ENCODE results near the gene FBXO44.
A peak's percentile ranks its signal among the peaks of the same experiment; 100 is the strongest.

Gene FBXO44

DNA sequence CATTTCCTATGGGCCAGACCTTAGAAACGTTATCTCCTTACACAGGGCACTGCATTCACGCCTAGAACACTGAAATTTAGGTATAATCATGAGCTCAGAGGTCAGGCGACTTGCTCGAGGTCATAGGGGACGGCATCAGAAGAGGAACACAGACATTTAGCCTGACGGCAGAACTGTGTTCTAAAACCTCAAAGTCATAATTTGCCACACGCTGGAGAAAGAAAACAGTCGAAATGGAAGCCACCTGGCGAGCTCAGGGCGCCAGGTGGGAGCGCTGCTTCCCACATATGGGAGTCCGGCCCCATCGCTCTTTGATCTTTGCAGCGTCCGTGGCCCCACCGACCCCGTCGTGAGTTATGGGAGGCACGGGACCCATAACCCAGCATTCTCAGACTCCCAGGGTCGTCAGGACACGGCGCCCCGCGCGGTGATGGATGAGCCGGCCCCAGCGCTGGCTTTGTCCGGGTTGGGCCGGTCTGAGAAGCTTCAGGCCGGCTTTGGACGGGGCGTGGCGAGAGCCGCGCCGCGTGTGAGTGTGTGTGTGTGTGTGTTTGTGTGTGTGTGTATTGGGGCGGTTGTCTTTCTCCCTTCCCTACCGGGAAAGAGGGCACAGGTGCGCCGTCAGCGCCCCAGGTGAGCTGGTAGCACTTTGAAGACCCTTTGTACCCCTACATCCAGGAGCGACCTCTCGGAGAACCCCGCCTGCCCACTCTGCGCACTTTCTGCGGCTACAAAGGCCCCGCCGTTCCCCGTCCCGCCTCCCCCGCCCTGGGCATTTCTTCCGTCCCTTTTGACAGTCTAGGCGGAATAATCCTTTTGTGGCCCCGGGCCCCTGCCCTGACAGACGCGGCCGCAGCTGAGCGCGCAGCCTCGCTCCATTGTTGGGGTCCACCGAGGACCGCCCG lies 36.0 kb downstream of the FBXO44 start:
- DNase-seq (ENCODE audit: low read depth), result no peak

DNA sequence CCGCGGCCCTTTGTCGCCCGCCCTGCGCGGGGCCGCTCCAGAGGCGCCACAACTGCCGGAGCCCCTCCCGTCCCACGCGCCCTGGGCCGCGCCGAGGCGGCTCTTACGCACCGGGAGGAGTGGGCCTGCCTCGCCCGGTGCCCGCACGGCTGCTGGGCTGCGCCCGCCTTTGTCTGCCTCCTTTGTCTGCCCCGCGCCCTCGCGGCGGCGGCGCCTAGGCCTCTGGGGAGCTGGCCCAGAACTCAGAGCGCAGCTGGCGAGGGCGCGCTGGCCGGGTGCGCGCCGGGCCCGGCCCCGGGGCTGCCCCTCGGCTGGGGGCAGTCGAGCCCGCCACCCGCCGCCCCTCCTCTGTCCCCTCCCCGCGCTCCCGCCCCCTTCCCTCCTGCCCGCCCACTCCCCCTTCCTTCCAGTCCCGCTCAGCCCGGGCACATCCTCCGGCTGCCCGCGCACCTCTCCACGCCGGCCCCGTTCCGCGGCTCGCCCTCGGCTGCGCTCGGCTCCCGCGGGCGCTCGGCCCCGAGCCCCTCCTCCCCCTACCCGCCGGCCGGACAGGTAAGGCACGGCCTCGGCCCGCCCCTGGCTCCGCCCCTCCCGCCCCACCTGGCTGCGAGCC lies 36.7 kb downstream of the FBXO44 start, which contains the start of gene DRAXIN:
DRAXIN (plus strand) TSS at position 409 of the 613 bp plus-strand sequence. CDS start 14,549 bp downstream, outside the sequence.
- no peak for DNase-seq (ENCODE audit: low read depth)

DNA sequence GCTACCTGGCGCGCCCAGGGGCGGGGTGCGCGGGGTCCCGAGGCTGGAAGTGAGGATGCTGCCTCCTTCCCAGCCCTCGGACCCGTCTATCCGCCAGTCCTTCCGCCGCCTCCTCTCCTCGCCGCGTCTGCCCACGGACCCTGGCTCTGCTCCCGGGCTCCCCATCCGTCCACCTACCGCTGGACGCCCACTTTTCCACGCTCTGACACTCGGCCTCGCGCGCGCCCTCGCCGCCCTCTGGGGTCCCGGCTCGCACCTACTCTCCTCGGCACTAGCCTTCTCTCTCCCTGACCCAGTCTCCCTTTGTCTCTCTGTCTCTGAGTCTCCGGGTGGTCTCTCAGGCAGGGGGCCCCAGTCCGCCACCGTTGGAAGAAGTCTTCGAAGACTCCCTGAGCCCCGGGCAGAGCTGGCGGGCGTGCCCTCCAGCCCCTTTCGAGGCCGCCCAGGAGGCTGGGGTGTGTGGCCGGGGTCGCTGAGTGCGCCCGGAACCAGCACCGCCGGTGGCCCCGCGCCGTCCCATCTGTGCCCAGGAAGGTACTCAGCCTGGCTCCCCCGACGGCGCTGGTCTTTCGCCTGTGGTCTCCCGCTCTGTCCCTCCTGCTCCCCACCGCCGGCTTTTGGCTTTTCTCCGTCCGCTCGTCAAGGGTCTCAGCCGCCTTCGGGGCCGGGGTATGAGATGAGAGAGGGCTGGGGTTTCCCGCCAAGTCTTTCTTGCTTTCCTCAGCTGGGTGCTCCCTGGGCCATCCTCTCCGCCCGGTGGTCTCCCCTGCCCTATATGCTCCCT lies 37.4 kb downstream of the FBXO44 start:
- no peak for DNase-seq (ENCODE audit: low read depth)

DNA sequence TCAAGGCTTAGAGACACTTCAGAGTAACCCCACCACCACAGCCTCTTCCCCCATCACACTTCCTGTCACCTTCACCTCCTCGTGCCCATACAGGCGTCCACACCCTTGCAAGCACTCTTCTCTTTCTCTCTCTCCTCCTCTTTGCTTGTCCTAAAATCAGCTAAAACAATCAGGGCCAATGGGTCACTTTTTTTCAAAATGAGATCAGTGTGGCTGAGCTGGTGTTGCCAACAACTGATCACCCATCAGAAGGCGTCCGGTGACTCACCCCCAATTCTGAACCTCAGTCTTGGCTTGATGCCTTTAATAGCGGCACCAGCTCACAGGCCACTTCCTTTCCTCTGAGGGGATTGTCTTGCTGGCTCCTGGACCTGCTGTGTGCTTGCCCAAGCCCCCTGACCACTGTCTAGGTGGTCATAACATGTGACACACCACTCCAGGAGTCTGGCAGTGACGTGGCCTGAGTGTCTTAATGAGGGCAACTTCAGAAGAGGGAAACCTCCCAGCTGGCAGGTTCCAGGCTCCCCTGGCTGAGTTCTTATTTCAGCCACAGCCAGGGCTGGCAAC lies 38.4 kb downstream of the FBXO44 start:
- DNase-seq (ENCODE audit: low read depth), result peak; percentile 26

- DNase-seq (ENCODE audit: low read depth), result no peak
These were observed 39.2 kb downstream of the FBXO44 start for GRCh38 chr1:11693917-11694316.

DNA sequence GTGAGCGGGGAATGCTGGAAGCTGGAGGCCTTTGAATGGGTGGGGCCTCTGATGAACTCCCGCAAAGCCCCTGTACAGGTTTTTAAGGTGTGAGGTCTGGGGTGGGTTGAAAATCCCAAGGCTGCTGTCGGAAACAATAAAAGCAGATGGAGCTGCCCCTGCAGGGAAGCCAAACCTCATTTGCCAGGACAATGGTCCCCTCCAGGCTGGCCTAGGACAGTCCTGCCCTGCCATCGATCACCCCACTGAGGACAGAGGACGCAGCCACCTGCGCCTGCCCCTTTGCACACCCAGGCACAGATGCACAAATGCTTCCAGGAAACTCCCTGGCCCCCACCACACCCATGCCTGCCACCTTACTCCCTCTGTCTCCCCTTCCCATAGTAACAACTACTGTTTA lies 41.2 kb downstream of the FBXO44 start:
- DNase-seq (ENCODE audit: low read depth), result no peak

DNA sequence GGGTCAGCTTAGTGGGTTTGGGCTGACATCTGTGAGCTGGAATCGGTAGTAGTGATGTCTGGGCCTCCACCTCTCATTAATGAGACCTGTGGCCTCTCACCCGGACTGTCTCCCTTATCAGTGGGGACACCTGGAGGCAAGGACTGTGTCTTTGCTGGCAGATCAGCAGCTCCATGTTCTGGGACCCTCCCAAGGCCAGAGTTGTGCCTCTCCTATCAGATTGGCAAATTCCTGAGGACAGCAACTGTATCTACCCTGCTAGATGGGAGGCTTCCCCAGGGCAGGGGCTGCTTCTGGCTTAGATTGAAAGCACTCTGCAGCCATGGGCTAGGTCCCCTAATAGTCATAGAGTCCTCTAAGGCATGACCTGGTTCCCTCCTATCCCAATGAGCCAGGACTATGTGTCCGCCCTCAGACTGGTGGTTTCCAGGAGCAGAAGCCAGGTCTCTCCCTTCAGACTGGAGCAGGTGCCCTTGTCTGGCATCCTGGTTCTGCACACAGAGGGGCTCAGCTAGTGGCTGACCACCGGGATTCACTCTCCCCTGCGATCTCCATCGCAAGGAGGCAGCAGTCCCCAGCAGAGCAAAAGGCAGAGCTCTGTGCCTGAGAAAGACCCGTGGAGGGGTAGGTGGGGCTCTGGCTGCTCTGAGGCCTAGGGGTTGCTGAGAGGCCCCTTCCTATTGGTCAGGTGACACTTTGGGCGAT lies 42.7 kb downstream of the FBXO44 start:
- no peak for DNase-seq (ENCODE audit: low read depth)

- no peak for DNase-seq (ENCODE audit: low read depth)
These were observed 43.2 kb downstream of the FBXO44 start for GRCh38 chr1:11697893-11698210.

GRCh38 chr1:11700601-11701467 lies 46.2 kb downstream of the FBXO44 start:
- DNase-seq (ENCODE audit: low read depth), result no peak

GRCh38 chr1:11701551-11701961 lies 46.9 kb downstream of the FBXO44 start:
- DNase-seq (ENCODE audit: low read depth), result no peak

- DNase-seq (ENCODE audit: low read depth), result no peak
These were observed 47.5 kb downstream of the FBXO44 start for GRCh38 chr1:11701981-11702803.

DNA sequence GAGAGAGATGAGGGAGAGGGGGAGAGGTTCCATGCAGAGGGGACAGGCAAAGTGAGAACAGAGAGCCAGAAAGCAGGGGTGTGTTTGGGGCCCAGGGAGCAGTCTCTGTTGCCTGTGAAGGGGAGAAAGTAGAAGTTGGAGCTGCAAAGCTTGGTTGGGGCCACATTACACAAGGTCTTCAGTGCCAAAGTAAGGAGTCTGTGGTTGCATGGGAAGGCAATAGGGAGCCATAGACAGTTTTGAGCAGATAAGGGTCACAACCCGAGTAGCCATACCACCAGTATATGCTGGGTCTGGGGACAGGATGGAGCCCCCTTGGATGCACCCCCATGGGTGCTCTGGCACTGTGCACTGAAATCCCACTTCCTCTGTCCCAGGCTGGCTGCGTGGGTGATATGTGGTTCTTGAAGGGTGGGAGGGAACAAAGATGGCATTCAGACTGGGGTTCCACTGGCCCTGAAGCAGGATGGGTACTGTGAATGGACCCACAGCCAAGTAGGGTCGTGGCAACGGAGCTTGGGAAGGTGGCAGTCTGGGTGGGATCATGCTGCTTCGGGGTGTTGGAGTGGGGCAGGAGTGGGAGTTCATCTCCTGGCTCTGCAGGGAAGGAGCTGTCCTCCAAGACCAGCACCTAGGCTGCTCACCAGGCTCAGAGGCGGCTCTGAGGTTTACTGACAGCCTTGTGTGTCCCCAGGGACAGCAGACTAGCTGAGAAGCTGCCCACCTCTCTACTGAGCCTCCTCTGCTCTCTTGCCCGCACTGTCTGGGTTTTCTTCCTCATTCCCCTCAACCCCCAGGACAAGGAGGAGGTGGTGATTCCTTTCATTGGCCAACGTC lies 48.9 kb downstream of the FBXO44 start:
- no peak for DNase-seq (ENCODE audit: low read depth)

DNA sequence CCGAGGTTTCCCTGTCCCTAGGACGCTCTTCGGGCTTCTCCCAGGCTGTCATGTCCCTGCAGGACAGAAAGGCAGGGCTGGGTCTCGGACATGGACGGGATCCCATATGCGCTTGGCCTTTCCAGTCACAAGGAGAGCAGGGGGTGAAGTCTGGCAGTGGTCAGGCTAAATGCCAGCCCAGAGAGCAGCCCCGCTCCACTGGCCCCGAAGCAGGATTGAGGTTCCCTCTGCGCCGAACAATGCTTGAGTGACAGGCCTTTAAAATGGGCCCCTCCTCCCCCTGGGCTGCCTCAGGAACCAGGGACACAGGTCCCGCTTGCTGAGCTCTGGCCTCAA lies 49.5 kb downstream of the FBXO44 start:
- no peak for DNase-seq (ENCODE audit: low read depth)

DNA sequence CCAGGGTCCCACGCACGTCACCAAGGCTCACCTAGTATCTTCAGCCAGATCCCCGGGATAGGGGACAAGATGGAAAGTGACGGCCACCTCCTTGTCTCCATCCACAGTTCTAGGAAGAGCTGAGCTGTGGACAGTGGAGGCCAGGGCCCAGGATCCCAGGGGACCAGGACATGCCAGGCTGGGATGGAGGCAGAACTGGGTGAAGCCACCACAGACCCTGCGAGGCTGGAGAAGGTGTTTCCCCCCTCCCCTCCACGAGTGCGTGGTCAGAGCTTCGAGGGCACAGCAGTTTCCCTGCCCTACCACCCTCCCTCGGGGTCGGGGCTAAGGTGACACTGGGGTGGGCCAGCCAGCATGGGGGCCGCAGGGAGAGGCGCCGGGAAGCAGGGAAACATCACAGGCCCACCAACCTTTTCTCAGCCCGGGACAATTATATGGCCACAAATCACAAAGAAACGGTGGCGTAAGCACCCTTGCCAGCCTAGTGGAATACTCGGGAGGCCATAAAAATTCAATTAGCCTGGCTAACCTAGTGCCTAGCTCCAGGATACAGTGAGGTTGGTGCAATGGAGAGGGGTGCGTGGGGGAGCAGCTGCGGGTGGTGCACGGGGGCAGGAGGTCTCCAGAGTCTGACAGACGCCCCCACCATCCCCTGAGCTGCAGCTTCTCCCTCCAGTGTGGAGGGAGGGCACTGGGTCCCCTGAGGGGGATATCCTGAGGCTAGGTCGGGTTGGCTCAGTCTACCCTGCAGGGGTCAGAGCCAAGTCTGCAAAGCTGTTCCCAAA lies 50.2 kb downstream of the FBXO44 start:
- DNase-seq (ENCODE audit: low read depth), result no peak

DNA sequence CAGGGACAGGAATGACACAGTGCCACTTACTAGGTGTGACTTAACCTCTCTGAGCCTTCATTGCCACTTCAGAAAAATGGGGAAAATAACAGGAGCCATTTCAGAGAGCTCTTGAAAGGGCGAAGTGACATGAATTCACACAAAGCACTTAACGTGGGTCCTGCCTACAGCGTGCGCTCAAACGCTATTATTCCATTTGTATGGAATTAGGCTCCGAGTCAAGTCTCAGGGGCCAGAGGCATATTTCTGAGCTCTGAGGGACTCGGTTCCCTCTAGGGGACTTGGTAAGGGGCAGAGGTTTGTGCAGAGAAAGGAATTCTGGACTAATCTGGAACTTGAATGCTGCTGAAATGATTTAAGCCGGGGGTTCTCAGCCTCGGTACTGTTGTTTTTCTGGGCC lies 50.9 kb downstream of the FBXO44 start:
- no peak for DNase-seq (ENCODE audit: low read depth)

- no peak for DNase-seq (ENCODE audit: low read depth)
These were observed 51.6 kb downstream of the FBXO44 start for GRCh38 chr1:11706292-11706691.

DNA sequence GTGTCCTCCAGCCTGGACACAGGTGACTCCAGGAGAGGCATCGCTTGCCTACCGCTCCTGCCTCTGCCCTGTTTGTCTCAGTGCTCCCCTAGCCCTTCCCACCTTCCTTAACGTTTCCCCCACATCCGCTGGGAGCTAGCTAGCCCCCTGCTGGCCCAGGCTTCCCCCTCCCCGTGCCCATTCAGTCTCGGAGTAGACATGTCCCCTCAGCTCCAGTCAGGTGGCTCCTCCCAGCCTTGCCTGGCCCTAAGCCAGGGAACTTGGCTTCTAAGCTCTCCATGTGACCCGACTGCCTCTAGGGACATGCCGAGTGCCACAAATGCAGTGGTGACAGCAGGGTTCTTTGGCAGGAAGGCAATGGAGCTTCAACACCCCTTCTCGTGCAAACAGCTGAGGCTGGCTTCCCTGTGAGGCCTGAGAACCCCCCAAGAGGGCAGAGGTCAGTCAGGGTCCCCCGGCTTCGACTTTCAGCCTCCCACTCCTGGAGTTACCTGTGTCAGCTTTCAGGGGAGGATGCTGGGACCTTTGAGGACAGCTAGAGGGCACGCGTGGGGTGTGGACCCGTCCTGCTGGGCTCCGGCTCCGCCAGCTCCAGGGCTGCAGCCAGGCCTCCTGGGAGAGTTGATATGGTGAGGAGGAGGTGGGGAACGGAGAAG lies 53.1 kb downstream of the FBXO44 start:
- no peak for DNase-seq (ENCODE audit: low read depth)
